K562 treated with DMSO at 1 percent for 48 hours (cell line): Measurements from ENCODE around the gene PAPPA. TPM values are rescaled to one million over a fixed set of nuclear protein-coding genes. Genes with fewer than 3 reads are reported as not detected.

Experiments used
- total RNA-seq: library from RNA; unstranded; fragments of 300-600 nt; gene quantifications from 2 replicates; pipeline ENCODE4 v1.2.3, GENCODE V29; 2022; ENCODE audit warnings: low replicate concordance; ENCODE audit errors: extremely low read depth

PAPPA gene
- not detected in 2 replicates for total RNA-seq

GRCh38 chr9:116153765-116154333, at the start of gene PAPPA:
Gene PAPPA, plus strand, starts transcription at chr9:116153791. Its CDS starts 382 bp downstream, at chr9:116154173.

